ENCODE data around the gene TRIOBP. TPM values are rescaled to one million over a fixed set of nuclear protein-coding genes. Genes with fewer than 3 reads are reported as not detected.

TRIOBP gene
- total RNA-seq, 4 donors from 2014 or later: 58.6 to 71.6 (median 64.3) TPM

GRCh38 chr22:37822079-37822833 is 125.4 kb downstream of the TRIOBP start:
- Histone ChIP-seq H3K9me3 (no peaks in the 10 kb centered on the region), H3K27ac (no peak overlapping the region), H3K27me3 (peaks cover 41% of the 10 kb centered on the region), H3K36me3 (no peaks in the 10 kb centered on the region), H3K4me1 (peaks cover 36% of the 10 kb centered on the region), H3K4me3 (no peak overlapping the region)
- no peak for TF ChIP-seq EP300 (IDR thresholded peaks at IDR 0.05)
- DNase-seq (ENCODE audit: low spot score in 2 of 2): no peak
- WGBS: 57% methylated on average over 7 of the region's 8 CpGs

GRCh38 chr22:37823134-37823985 is 126.5 kb downstream of the TRIOBP start, which contains the start of gene GALR3:
TSS of gene GALR3 (plus strand) at chr22:37823382. CDS start at chr22:37823407, 25 bp downstream.
- no peak within 1 kb of the TSS for H3K4me3 ChIP-seq
- H3K27me3 ChIP-seq: peaks cover 41% of the 10 kb centered on the region
- no peaks in the 10 kb centered on the region for H3K36me3 ChIP-seq
- no peak for DNase-seq (ENCODE audit: low spot score in 2 of 2)
- H3K9me3 ChIP-seq: no peaks in the 10 kb centered on the region
- 79% methylated on average over 13 of the region's 21 CpGs for WGBS
- no peak for TF ChIP-seq POLR2AphosphoS5 (IDR thresholded peaks at IDR 0.05)
- no peak for TF ChIP-seq EP300 (IDR thresholded peaks at IDR 0.05)
- no peak for TF ChIP-seq POLR2A (IDR thresholded peaks at IDR 0.05)
- no peak for TF ChIP-seq CTCF (IDR thresholded peaks at IDR 0.05)
- H3K27ac ChIP-seq: no peak within 1 kb of the TSS
- H3K4me1 ChIP-seq: peaks cover 27% of the 10 kb centered on the region

- Histone ChIP-seq H3K4me3 (peak overlapping the region; percentile 44), H3K27ac (no peak overlapping the region), H3K9me3 (no peaks in the 10 kb centered on the region), H3K4me1 (peaks cover 18% of the 10 kb centered on the region), H3K27me3 (peaks cover 39% of the 10 kb centered on the region), H3K36me3 (peaks cover 10% of the 10 kb centered on the region)
- TF ChIP-seq POLR2AphosphoS5 (IDR thresholded peaks at IDR 0.05): no peak
- no peak for TF ChIP-seq POLR2A (IDR thresholded peaks at IDR 0.05)
- TF ChIP-seq EP300 (IDR thresholded peaks at IDR 0.05): no peak
- no peak for TF ChIP-seq CTCF (IDR thresholded peaks at IDR 0.05)
- no peak for DNase-seq (ENCODE audit: low spot score in 2 of 2)
- WGBS: 57% methylated on average over 6 of the region's 135 CpGs
Observed at GRCh38 chr22:37824674-37825641, 128.1 kb downstream of the TRIOBP start.

Other genes with a start within 250 kb of the TRIOBP start
- 1 to 10 TPM; 3.5 to 8.6 (median 4.9) TPM for gene MFNG, start 210.7 kb upstream of the TRIOBP start, total RNA-seq
- 10 to 100 TPM; 12.2 to 17.3 (median 14.8) TPM for gene CARD10, start 177.6 kb upstream of the TRIOBP start, total RNA-seq
- gene CDC42EP1, start 136.6 kb upstream of the TRIOBP start, total RNA-seq: 10 to 100 TPM; 32.1 to 93.7 (median 80.9) TPM
- gene LGALS2, start 117.0 kb upstream of the TRIOBP start, total RNA-seq: not detected
- 100 to 1,000 TPM in 1 of 4 donors, 10 to 100 TPM in 3; 52.8 to 124 (median 65.3) TPM for gene GGA1, start 88.2 kb upstream of the TRIOBP start, total RNA-seq
- gene SH3BP1, start 57.4 kb upstream of the TRIOBP start, total RNA-seq: 10 to 100 TPM; 57.1 to 60.7 (median 57.7) TPM
- gene PDXP, start 38.3 kb upstream of the TRIOBP start, total RNA-seq: 1 to 10 TPM; 4.2 to 6.1 (median 4.9) TPM
- gene LGALS1, start 21.4 kb upstream of the TRIOBP start, total RNA-seq: 100 to 1,000 TPM; 138 to 277 (median 207) TPM
- 10 to 100 TPM; 29.2 to 49.8 (median 40.7) TPM for gene NOL12, start 10.7 kb upstream of the TRIOBP start, total RNA-seq
- 10 to 100 TPM; 11.3 to 34.5 (median 20.1) TPM for gene GCAT, start 110.9 kb downstream of the TRIOBP start, total RNA-seq
- gene GALR3, start 126.3 kb downstream of the TRIOBP start, total RNA-seq: not detected
- gene ANKRD54, start 147.3 kb downstream of the TRIOBP start, total RNA-seq: 10 to 100 TPM; 22.7 to 38.6 (median 32.7) TPM
- 100 to 1,000 TPM; 379 to 589 (median 576) TPM for gene EIF3L, start 152.4 kb downstream of the TRIOBP start, total RNA-seq
- 100 to 1,000 TPM; 125 to 157 (median 131) TPM for gene MICALL1, start 209.2 kb downstream of the TRIOBP start, total RNA-seq

Measured in suprapubic skin (tissue), 4 donors.